Cardiac fibroblast (primary cell): ENCODE data around the gene ZFYVE16.
"Not testable (repeated sequence)": the region's sequence is repeated elsewhere in the genome, so short reads cannot be mapped to it uniquely, and the experiment has no call there.

Experiments
- DNase-seq, 2 donors: peaks; one replicate each; pipeline versions ENCODE4 v3.0.0 to v3.0.0-alpha.2; 2010; ENCODE audit warnings: low read depth in 2 of 2
- H3K4me3 ChIP-seq, 2 donors: replicated peaks in 1 of 2; 1 replicate in 1 of 2; 2 replicates in 1 of 2; pipeline ENCODE4 v1.5.1; 2011; ENCODE audit warnings: low read depth in 2 of 2, low read length in 2 of 2, mild to moderate bottlenecking in 2 of 2, moderate library complexity in 1 of 2
- CTCF ChIP-seq: IDR thresholded peaks from one replicate; pipeline ENCODE4 v1.5.1; 2011; ENCODE audit warnings: low read depth, mild to moderate bottlenecking, low read length, inconsistent platforms

ZFYVE16 gene

GRCh38 chr5:80399526-80400239, 8.2 kb upstream of the ZFYVE16 start:
- no peak overlapping the region for H3K4me3 ChIP-seq
- TF ChIP-seq CTCF = no peak
- DNase-seq = peak; percentile 57 to 86

- DNase-seq, H3K4me3 ChIP-seq: not testable (repeated sequence)
Measured at GRCh38 chr5:80400368-80400767, 7.5 kb upstream of the ZFYVE16 start.

GRCh38 chr5:80403782-80404181, 4.1 kb upstream of the ZFYVE16 start:
- TF ChIP-seq CTCF = no peak
- no peak for DNase-seq

GRCh38 chr5:80406980-80407734, 707 bp upstream of the ZFYVE16 start:
- peak; percentile 36 to 37 for DNase-seq
- no peak for TF ChIP-seq CTCF
- peak overlapping the region; percentile 89 to 90 for H3K4me3 ChIP-seq

More at GRCh38 chr5:80403782-80404181, 4.1 kb upstream of the ZFYVE16 start:
- H3K4me3 ChIP-seq = no peak overlapping the region

GRCh38 chr5:80408484-80409366, 861 bp downstream of the ZFYVE16 start:
- H3K4me3 ChIP-seq = peak overlapping the region; percentile 89 to 90
- peak; percentile 40 for TF ChIP-seq CTCF
- DNase-seq = peak; percentile 50

- peak; percentile 19 to 22 for DNase-seq
- H3K4me3 ChIP-seq = peak overlapping the region; percentile 32 to 89
- no peak for TF ChIP-seq CTCF
Measured at GRCh38 chr5:80409367-80409966, 1.6 kb downstream of the ZFYVE16 start.
